ENCODE measurements around the gene IFT122.

GRCh38 chr3:129432036-129432435, 8.0 kb upstream of the IFT122 start:
- no peak for TF ChIP-seq POLR2A (IDR thresholded peaks at IDR 0.05; ENCODE audit: low read depth, low read length)
- TF ChIP-seq POLR2AphosphoS5 (IDR thresholded peaks at IDR 0.05; ENCODE audit: low read depth, low read length), result no peak
- no peak for TF ChIP-seq TAF1 (IDR thresholded peaks at IDR 0.05; ENCODE audit: low read depth, low read length)
- no peak for TF ChIP-seq PAX5 (IDR thresholded peaks at IDR 0.05; ENCODE audit: insufficient read depth, low read length, severe bottlenecking)
- no peak for TF ChIP-seq SPI1 (IDR thresholded peaks at IDR 0.05; ENCODE audit: low read depth, low read length)
- no peak for TF ChIP-seq POU2F2 (IDR thresholded peaks at IDR 0.05; ENCODE audit: low read depth, low read length)

Data from GM12891 (cell line).